Stimulated activated CD8-positive, alpha-beta memory T cell treated with anti-CD3 and anti-CD28 coated beads, Interleukin-15, amount 100 ng/mL, for 24 hours (primary cell): ENCODE measurements around the gene SPATA13.
"Not testable (repeated sequence)": the region's sequence is repeated elsewhere in the genome, so short reads cannot be mapped to it uniquely, and the experiment has no call there.

Experiments used
- DNase-seq: peaks from one replicate; pipeline ENCODE4 v3.0.0-alpha.2; 2020; ENCODE audit warnings: low read depth

SPATA13 gene

DNA sequence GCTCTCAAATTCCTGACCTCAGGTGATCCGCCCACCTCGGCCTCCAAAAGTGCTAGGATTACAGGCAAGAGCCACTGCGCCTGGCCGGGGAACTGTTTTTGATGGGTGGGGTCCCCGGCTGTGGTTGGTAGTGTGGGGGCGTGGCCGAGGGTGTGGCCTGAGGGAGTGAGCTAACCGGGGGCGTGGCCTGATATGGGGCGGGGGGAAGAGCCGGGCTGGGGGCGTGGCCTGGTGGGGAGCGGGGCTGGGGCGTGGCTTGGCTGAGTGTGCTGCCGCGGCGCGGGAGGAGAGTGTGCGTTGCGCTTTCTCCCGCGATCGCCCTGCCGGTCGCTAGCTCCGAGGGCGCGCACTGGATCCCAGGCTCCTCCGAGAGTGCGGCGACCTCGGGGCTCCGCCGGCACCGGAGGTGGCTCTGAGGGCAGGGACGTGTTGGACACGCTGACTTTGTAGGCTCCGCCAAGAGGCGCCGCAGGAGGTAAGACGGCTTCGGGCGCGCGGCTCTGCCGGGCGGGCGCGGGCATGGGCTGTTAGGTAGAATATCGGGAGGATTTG lies at the start of gene SPATA13:
TSS of gene SPATA13 (plus strand) at position 263 of the 552 bp plus-strand sequence. CDS start 62,210 bp downstream, outside the sequence.
- DNase-seq, result peak; percentile 85

DNA sequence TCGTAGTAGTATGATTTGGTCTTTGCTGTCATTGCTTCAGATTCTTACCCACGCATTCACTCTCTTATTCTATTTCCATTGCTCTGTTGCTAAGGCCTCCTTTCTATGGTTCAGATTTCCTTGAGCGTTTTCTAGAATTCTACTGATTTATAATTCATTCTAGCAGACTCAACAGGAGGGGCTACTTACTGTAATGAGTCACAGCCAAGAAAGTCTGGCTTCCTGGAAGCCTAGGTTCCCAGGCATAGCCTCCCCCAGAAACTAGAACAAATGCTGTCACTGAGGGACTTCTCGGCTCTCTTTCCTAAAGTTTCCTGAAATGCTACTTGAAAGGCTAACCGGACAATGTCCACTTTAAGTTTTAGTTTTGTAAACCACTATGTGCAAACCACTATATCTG lies 47.7 kb upstream of the SPATA13 start:
- no peak for DNase-seq

DNA sequence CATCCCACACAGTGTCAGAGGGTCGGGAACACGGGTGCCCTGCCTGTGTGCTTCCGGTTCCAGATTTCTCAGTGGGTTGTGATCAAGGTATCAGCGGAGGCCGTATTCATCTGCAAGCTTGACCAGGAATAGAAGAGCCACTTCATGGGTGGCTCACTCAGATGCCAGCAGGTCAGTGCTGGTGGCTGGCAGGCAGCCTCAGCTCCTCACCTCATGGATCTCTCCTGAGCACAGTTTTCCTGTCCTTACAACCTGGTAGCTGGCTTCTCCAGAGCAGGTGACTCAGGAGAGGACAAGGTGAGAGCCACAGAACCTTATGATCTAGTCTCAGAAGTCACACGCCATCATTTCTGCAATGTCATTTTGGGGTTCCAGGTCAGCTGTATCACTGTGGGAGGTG lies 44.8 kb upstream of the SPATA13 start:
- DNase-seq, result no peak

DNA sequence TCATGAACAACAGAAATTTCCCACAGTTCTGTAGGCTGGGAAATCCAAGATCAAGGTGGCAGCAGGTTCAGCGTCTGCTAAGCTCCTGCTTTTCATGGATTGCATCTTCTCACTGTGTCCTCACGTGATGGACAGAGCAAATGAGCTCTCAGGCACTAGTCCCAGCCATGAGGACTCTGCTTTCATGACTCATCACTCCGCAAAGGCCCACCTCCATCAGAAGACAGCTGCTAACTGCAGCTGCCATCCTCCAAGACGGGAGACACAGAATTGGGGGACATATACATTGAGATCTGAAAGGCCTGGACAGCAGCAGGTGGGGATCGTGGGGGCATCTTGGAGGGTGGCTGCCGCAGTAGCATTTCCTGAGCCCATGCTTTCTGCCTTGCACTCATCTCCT lies 44.4 kb upstream of the SPATA13 start:
- no peak for DNase-seq

DNA sequence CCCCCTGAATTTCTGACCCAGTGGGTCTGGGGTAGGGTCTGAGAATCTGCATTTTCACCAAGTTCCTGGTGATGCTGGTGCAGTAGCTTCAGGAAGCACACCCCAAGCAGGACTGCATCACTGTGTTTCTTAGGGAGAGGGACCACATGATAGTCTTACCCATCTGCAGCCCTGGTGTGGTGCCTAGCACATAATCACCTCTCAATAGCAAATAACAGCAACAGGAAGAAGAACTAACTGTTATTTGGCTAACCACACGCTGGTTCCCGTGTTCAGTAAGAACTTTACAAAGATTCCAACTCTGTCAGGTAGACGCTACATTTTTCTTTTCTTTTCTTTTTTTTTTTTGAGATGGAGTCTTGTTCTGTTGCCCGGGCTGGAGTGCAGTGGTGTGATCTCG lies 41.9 kb upstream of the SPATA13 start:
- DNase-seq, result no peak

DNA sequence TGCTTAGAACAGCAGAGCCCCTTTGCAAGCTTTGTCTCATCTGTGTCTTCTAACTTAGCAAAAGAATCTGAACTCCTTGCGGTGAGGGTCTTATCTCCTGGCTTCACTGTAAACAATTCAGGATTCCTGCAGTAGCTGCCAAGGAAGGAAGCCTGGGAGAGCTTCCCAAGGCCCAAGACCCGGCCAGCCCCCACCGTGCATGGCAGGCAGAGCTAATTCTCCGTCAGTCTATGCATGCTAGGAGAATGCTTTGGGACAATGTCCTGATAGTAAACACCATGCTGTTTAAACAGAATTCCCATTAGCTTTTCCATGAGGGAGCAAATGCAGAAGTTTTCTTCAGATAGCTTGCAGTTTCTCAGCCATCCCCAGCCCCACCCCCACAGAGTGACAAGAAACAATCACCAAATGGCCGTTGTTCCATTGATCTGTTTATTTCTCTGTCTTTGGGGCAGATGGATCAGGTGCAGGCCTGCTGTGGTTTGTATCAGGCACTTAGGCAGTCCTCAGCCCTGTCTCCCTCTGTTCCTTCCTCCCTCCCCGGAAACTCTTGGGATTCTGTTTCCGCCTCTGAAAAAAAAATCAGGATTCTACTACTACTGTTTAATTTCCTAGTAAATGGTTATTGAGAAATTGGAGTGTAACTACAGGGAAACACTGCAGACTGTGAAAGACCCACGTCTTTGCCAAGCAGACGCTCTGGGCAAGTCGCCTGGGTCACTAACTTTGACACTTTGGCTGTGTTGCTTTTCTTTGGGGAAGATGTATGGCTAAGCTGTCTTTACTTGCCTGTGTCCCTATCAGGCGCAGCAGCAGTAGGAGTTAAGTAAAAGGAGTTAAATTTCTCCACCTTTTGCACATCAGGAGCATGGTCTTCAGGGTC lies 40.7 kb upstream of the SPATA13 start:
- DNase-seq, result no peak

DNA sequence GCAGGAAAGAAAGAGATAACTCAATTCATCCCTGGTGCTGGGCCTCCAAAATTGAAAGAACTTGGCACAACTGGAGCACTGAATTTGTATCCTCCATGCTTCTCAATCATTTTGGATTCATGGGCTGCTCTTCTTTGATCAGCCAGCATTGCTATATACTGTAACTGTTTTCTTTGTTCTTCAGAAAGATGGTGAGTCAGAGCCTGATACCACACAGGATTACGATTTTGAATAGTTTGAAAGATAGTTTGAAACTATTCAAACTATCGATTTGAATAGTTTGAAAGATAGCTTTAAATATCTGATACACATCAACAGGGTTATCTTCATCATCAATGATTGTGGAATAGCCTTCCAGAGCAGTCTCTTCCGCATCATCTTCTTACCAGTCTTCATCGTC lies 38.5 kb upstream of the SPATA13 start:
- DNase-seq, result not testable (repeated sequence)

DNA sequence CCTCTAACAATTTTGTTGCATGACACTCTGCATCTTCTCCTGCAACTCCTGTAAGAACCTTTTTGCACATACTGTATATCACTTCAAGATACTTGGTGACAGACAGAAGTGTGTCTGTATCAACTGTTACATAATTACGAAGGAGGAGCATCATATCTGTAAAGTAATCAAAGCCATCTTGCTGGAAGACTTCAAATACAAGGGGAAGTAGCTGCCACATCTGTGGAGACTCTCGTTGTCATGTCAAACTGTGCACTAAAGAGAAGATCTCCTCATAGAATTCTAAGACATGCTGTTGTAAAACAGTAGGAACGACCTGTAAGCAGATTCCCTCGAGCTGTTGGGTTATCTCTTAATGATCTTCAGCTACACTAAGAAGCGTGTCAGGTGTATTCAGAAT lies 38.0 kb upstream of the SPATA13 start:
- DNase-seq, result no peak

DNA sequence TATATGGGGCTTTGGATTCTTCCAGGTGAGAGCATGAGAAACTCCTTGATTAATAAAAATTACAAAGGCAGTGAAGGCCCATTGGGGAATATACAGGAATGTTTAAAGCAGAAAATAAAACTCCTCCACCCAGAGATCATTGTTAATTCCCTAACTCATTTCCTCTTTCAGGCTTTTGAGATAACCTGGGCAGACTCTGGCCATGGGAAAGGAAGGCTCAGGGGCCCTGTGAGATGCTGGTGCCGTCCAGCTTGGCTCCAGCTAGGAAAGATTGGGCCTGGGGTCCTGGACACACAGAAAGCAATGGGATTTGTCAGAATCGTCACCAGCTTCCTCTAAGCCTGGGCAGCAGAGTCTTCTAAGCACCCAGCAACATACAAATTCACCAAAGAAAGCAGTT lies 36.8 kb upstream of the SPATA13 start:
- DNase-seq, result no peak

DNA sequence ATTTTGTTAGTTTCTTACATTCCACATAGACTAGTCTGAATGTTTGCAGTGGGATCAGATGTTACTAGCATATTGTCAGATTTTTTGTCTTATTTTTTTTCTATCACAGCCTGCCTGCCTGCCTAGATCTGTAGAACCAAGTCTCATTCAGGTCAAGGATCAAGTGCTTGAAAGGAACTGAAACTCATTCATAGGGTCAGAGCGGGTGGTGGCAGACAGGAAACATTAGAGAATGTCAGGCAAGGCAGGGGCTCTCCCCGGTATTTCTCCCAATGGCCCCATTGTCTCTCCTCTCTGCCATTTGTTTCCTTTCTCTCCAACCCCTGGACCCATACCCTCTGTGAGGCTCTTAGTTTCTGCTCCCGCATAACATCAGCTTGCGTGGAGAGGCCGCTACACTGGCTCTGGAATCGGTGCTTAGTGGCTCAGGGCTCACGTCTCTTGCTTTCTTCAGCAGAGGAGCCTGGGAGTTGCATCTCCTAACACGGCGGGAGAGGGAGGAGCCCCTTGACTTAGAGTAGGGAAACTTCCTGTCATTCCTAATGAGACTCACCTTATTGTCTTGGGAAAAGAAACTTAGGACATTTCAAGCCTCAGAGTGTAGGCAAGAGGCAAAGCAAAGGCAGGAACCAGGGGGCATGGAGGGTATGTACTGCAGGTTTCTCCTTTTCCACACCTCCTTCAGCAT lies 35.6 kb upstream of the SPATA13 start:
- DNase-seq, result no peak

DNA sequence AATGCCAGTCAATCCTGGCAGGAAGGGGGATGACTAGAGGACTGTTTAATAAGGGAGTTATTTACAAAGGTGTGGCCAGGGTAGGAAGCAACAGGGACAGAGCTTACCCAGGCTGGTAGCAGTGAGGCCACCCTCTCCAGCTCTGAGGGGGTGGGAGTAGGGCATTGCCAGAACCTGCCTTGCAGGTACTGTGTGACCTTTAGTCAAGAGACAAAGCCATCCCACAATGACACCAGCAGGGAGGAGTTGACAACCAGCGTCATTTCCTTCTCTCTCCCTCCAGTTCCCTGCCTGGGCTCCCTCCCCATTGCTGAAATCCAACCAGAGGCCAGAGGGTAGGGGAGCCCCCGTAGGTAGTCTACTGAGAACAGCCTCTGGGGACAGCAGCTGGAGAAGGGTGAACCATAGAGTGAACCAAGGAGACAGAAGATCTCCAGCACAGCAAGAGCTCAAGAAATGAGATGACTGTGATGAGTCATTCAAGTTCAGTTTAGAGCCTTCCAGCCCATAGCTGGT lies 33.3 kb upstream of the SPATA13 start:
- no peak for DNase-seq

DNA sequence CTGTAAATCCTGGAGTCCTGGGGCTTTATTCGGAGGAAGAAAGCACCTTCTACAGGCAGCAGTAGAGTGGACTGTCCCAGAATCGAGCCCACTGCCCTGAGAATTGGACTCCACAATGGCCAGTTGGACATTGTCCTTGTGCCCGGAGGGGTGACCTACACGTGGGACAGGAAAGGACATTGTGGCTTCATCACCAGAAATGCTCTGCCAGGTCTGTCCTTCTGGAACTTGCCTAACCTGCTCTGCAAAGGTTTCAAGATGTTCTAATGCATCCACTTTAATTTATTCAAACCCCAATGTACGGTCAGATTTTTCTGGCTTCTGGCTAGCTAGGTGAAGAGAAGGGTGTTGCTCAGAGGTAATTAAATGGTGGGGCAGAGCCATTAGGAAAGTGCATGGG lies 32.4 kb upstream of the SPATA13 start:
- no peak for DNase-seq

DNA sequence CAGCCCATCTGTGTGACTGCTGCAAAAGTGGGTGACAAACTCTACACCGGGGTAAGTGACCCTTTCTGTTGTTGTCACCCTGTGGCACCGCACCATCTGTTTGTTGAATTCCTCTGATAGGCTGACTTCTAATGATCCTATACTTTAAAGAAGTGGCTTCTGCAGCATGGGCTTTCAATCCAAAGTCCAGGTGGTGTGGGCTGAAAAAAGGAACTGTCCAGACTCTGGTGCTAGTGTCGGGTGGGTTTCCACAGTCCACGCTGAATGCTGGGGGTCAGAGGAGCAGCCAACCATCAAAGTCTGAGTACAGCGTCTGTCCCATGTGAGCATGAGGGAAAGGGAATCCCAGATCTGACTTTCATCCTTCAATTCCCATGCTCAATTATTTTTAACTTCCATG lies 31.6 kb upstream of the SPATA13 start:
- DNase-seq, result no peak

DNA sequence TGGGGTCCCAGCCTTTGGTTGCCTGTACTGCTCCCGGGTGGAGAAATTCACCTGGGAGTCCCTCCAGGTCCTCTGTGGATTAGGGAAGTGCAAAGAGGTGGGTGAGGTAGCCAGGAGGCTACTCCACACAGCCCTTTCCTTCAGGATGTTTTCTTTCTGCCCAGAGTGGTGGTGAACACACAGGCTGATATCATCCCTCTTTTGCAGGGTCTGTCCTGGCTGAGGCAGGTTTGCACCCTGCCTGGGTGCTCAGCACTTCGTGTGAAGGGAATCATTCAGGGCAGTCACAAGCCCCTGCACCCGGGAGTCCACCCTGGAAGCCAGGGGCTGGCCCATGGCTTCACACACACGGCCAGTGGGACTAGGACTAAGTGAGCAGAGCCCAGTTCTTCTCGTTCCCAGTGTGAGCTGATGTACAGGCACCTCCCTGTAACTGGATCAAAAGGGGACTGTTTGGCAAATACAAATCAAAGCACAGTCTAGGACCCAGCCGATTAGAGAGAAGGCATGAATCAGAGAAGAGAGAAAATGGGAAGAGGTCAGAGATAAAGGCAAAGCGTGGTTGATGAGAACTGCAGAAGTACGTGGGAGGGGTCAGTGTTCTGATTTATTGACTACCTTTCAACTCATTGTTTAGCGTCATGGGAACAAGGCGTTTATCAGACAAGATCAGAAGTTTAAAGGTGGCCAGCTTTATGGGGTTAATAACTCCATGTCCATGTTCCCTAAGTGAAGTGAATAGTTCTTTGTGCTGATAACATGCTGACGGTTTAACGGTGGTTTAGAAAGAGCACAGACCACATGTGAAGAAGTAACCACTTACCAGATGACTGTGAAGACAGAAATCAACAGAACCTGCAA lies 30.4 kb upstream of the SPATA13 start:
- no peak for DNase-seq

DNA sequence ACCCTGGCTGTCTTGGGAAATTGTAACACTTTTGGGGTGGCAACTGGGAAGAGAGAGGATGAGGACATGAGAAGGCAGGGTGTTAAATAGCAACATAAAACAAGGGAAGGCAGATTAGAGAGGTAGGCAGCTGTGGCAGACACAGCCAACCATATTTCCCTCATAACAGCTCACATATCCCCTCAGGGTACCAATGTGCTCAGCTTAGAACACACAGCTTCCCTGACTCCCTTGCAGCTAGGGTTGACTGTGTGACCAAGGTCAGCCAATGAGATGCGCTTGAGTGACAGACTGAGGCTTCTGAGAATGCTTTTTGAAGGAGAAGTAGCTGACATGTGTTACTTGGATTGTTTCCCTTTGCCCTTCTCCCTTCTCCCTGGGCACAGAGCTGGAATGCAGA lies 28.8 kb upstream of the SPATA13 start:
- DNase-seq, result no peak

DNA sequence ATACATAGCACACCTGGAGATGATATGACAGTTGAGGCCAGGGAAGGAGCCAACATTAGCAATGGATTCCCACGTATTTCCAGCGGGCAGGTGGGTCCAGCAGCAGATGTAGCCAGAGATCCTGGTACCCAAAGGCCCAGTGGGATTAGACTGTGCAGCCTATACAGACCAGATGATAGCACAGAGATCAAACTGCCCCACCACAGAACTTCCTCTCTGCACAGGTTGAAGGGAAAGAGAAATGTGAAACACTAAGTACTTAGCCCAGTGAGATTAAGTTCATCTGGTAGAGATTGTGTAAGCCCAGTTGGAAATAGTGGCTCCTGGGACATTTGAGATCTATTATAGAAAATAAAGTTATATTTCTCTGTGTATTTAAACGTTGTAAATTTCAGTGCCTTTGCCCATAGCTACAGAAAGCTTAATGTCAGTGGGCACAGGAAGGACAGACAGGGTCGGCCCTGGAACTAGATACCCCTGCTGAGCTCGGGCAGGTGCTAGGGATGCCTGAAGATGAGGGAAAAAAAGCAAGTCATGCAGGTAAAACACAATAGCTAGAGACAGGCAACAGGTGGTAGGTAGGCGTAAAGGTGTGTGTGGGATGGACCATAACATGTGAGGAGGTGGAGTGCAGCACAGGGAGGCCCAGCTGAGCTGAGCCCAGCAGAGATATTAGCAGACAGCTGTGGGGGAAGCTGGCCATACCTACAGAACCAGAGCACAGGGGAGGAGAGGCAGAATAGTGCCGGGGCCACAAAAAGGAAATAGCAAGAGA lies 27.3 kb upstream of the SPATA13 start:
- DNase-seq, result no peak

DNA sequence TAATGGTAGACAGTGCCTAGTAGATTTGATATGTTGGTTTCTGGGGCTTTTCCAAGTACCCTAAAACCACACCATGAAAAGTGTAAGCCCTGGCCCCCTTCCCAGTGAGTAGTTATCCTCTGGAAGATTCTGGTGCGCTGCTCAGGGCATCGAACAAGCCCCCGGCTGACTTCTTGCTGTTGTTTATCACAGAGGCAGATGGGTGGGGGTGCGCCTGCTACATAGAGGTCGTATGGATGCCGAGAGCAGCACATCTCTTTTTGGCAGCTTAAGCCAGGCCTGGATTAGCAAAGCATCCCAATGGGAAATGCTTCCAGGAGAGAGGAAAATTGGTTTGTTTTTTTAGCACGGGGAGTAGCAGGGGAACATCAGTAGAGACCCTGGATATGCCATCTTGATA lies 26.3 kb upstream of the SPATA13 start:
- DNase-seq, result no peak

DNA sequence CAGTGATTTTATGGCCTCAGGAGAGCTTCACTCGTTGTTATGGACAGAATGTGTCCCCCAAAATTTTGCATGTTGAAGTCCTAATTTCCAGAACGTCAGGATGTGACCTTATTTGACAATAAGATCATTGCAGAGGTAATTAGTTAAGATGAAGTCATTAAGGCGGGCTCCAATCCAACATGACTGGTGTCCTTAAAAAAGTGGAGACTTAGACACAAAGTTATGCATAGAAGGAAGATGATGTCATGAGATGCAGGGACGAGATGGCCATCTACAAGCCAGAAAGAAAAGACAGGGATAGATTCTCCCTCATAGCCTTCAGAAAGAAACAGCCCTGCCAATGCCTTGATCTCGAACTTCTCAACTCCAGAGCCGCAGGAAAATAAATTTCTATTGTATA lies 25.8 kb upstream of the SPATA13 start:
- DNase-seq, result no peak

DNA sequence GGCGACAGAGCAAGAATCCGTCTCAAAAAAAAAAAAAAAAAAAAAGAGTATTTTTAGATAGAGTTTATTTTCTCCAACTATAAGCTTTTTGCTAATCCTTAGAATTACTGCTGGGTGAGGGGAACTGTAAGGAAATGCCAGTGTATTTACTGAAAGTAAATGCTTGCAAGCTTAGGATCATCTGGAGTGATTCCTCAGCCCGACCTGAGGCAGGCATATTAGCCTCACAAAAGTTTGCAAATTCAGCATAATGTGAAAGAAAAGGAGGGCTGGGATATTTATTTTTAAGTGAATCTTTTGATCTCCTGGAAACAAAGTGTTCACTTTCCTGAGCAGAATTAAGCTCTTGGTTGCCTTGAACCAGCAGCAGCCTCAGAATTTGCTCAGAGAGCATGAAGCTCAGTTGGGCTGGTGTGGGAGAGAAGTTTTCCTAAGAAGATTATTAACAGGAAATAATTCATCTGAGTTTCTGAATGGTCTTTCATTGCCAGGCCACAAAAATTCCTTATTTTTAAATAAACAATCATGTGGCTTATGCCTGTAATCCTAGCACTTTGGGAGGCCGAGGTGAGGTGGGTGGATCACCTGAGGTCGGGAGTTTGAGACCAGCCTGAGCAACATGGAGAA lies 24.7 kb upstream of the SPATA13 start:
- no peak for DNase-seq

DNA sequence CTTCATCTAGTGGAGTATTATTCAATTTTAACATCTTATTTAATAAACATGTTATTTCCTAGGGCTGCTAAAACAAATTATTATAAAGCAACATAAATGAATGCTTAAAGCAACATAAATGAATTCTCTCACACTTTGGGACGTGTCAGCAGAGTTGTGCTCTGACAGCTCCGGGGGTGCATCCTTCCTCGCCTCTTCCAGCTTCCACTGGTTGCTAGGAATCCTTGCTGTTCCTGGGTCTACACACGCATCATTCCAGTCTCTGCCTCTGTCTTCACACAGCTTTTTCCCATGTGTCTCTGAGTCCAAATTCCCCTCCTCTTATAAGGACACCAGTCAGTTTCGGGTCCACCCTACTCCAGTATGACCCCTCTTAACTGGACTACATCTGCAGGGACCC lies 21.6 kb upstream of the SPATA13 start:
- no peak for DNase-seq
